OCI-LY1 (cell line): Measurements from ENCODE around the gene TFPI.

Experiments used
- H2AFZ ChIP-seq: fragments of 200-600 bp; sonication (generic), shearing (Covaris generic); 2 replicates; pipeline ENCODE4 v1.6.0; 2014; ENCODE audit warnings: antibody characterized with exemption, mild to moderate bottlenecking, low read length
- H3F3A ChIP-seq: fragments of 200-600 bp; sonication (generic), shearing (Covaris generic); 2 replicates; pipeline ENCODE4 v1.6.0; 2014; ENCODE audit warnings: mild to moderate bottlenecking, antibody characterized with exemption, low read length, moderate library complexity; ENCODE audit not compliant: insufficient read depth
- H3K27ac ChIP-seq: fragments of 200-600 bp; sonication (generic); 2 replicates; pipeline ENCODE4 v1.5.1; 2014; ENCODE audit warnings: low read length, mixed run types, mild to moderate bottlenecking, low read depth; ENCODE audit not compliant: poor library complexity, severe bottlenecking
- H3K27me3 ChIP-seq: fragments of 200-600 bp; sonication (generic); 2 replicates; pipeline ENCODE4 v1.6.0; 2014; ENCODE audit warnings: antibody characterized with exemption, mild to moderate bottlenecking, low read length, moderate library complexity; ENCODE audit not compliant: insufficient read depth
- H3K36me3 ChIP-seq: fragments of 200-600 bp; sonication (generic); 2 replicates; pipeline ENCODE4 v1.6.1; 2014; ENCODE audit warnings: mild to moderate bottlenecking, antibody characterized with exemption, low read length, moderate library complexity, mixed read lengths; ENCODE audit not compliant: insufficient read depth
- H3K4me1 ChIP-seq: fragments of 200-600 bp; sonication (generic); 2 replicates; pipeline ENCODE4 v1.5.1; 2014; ENCODE audit warnings: mild to moderate bottlenecking, low read length, moderate library complexity; ENCODE audit not compliant: insufficient read depth, severe bottlenecking
- H3K4me2 ChIP-seq: fragments of 200-600 bp; sonication (generic), shearing (Covaris generic); 2 replicates; pipeline ENCODE4 v1.6.1; 2014; ENCODE audit warnings: low read length
- H3K4me3 ChIP-seq: fragments of 200-600 bp; sonication (generic); 2 replicates; pipeline ENCODE4 v1.5.1; 2014; ENCODE audit warnings: low read length, low read depth, mild to moderate bottlenecking, mixed read lengths; ENCODE audit not compliant: poor library complexity, severe bottlenecking
- H3K79me2 ChIP-seq: fragments of 200-600 bp; shearing (Covaris generic); 2 replicates; pipeline ENCODE4 v1.6.1; 2016; ENCODE audit warnings: mixed run types, low read length, mixed read lengths; ENCODE audit not compliant: insufficient read depth
- H3K9ac ChIP-seq: fragments of 200-600 bp; sonication (generic), shearing (Covaris generic); 2 replicates; pipeline ENCODE4 v1.6.1; 2014; ENCODE audit warnings: mild to moderate bottlenecking, low read length, mixed read lengths
- H3K9me2 ChIP-seq: fragments of 200-600 bp; sonication (generic), shearing (Covaris generic); 2 replicates; pipeline ENCODE4 v1.6.1; 2014; ENCODE audit warnings: low read depth, mild to moderate bottlenecking, low read length, mixed read lengths
- H3K9me3 ChIP-seq: fragments of 200-600 bp; shearing (Covaris generic); 2 replicates; pipeline ENCODE4 v1.6.1; 2014; ENCODE audit warnings: low read length, mixed read lengths
- H4K20me1 ChIP-seq: fragments of 200-600 bp; sonication (generic), shearing (Covaris generic); 2 replicates; pipeline ENCODE4 v1.6.0; 2016; ENCODE audit warnings: mild to moderate bottlenecking, low read length; ENCODE audit not compliant: insufficient read depth
- CTCF ChIP-seq: fragments of 200-600 bp; sonication (generic), shearing (Covaris generic); IDR thresholded peaks from 2 replicates; pipeline ENCODE4 v1.5.1; 2017; ENCODE audit warnings: mild to moderate bottlenecking, antibody characterized with exemption, low read length, moderate library complexity, mixed read lengths
- EZH2 ChIP-seq: fragments of 200-600 bp; sonication (generic), shearing (Covaris generic); IDR thresholded peaks from 2 replicates; pipeline ENCODE4 v1.8.0; 2017; ENCODE audit warnings: borderline replicate concordance, mixed run types, mild to moderate bottlenecking, antibody characterized with exemption, low read length, moderate library complexity, mixed read lengths

Gene TFPI

GRCh38 chr2:187422282-187422681 is 132.0 kb downstream of the TFPI start:
- no peak overlapping the region for H3K4me3 ChIP-seq
- TF ChIP-seq EZH2 (no peak), CTCF (no peak)

GRCh38 chr2:187421519-187421918 is 132.7 kb downstream of the TFPI start:
- H3K9me3 ChIP-seq, result no peaks in the 10 kb centered on the region
- H3K79me2 ChIP-seq, result no peaks in the 10 kb centered on the region
- no peaks in the 10 kb centered on the region for H3K9me2 ChIP-seq
- no peak overlapping the region for H3K4me2 ChIP-seq
- H2AFZ ChIP-seq, result no peak overlapping the region
- no peaks in the 10 kb centered on the region for H3K36me3 ChIP-seq
- H3K27me3 ChIP-seq, result no peaks in the 10 kb centered on the region
- H3F3A ChIP-seq, result no peaks in the 10 kb centered on the region
- no peak overlapping the region for H3K9ac ChIP-seq
- H4K20me1 ChIP-seq, result no peaks in the 10 kb centered on the region
- TF ChIP-seq CTCF, result no peak
- TF ChIP-seq EZH2, result no peak
- H3K27ac ChIP-seq, result no peak overlapping the region
- no peaks in the 10 kb centered on the region for H3K4me1 ChIP-seq
- H3K4me3 ChIP-seq, result no peak overlapping the region

More at GRCh38 chr2:187422282-187422681, 132.0 kb downstream of the TFPI start:
- Histone ChIP-seq H3K9ac (no peak overlapping the region), H3K27me3 (no peaks in the 10 kb centered on the region), H3K79me2 (no peaks in the 10 kb centered on the region), H3F3A (no peaks in the 10 kb centered on the region), H3K4me2 (no peak overlapping the region), H3K36me3 (no peaks in the 10 kb centered on the region), H3K9me3 (no peaks in the 10 kb centered on the region), H2AFZ (no peak overlapping the region), H3K9me2 (no peaks in the 10 kb centered on the region), H3K27ac (no peak overlapping the region), H4K20me1 (no peaks in the 10 kb centered on the region), H3K4me1 (no peaks in the 10 kb centered on the region)

GRCh38 chr2:187419808-187420207 is 134.4 kb downstream of the TFPI start:
- no peaks in the 10 kb centered on the region for H3K36me3 ChIP-seq
- no peak overlapping the region for H3K9ac ChIP-seq
- H4K20me1 ChIP-seq, result no peaks in the 10 kb centered on the region
- H3K79me2 ChIP-seq, result no peaks in the 10 kb centered on the region
- H3K27ac ChIP-seq, result no peak overlapping the region
- no peaks in the 10 kb centered on the region for H3F3A ChIP-seq
- no peak overlapping the region for H3K4me3 ChIP-seq
- H3K27me3 ChIP-seq, result no peaks in the 10 kb centered on the region
- H3K9me2 ChIP-seq, result no peaks in the 10 kb centered on the region
- H3K4me2 ChIP-seq, result no peak overlapping the region
- TF ChIP-seq CTCF (no peak), EZH2 (no peak)
- no peaks in the 10 kb centered on the region for H3K9me3 ChIP-seq
- no peaks in the 10 kb centered on the region for H3K4me1 ChIP-seq
- no peak overlapping the region for H2AFZ ChIP-seq
